ENCODE results near the gene HMGA1. TPM values are rescaled to one million over a fixed set of nuclear protein-coding genes. Genes with fewer than 3 reads are reported as not detected.

HMGA1 gene
- polyA plus RNA-seq, 1 of the 3 experiments (the other 2 are of a cell fraction), result 433 TPM

DNA sequence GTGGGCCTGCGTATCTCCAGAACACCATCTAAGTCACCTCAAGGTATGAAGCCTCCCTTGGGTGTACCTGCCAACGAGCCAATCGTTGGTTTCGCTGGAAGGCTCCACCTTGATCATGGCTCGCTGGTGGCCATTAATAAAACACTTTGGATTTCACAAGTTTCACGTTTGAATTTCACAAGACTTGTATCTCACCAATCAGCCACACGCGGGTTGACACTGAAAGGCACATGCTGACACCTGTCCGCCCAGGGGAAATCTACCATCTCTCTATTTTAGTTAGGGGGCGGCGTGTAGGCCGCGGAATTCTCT, 586 bp upstream of the HMGA1 start (continued):
- TF ChIP-seq, protein P1, sequence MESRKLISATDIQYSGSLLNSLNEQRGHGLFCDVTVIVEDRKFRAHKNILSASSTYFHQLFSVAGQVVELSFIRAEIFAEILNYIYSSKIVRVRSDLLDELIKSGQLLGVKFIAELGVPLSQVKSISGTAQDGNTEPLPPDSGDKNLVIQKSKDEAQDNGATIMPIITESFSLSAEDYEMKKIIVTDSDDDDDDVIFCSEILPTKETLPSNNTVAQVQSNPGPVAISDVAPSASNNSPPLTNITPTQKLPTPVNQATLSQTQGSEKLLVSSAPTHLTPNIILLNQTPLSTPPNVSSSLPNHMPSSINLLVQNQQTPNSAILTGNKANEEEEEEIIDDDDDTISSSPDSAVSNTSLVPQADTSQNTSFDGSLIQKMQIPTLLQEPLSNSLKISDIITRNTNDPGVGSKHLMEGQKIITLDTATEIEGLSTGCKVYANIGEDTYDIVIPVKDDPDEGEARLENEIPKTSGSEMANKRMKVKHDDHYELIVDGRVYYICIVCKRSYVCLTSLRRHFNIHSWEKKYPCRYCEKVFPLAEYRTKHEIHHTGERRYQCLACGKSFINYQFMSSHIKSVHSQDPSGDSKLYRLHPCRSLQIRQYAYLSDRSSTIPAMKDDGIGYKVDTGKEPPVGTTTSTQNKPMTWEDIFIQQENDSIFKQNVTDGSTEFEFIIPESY (IDR thresholded peaks at IDR 0.05; ENCODE audit: borderline replicate concordance, low read depth), result no peak
- no peak for TF ChIP-seq NFIC (IDR thresholded peaks at IDR 0.05; ENCODE audit: borderline replicate concordance)

DNA sequence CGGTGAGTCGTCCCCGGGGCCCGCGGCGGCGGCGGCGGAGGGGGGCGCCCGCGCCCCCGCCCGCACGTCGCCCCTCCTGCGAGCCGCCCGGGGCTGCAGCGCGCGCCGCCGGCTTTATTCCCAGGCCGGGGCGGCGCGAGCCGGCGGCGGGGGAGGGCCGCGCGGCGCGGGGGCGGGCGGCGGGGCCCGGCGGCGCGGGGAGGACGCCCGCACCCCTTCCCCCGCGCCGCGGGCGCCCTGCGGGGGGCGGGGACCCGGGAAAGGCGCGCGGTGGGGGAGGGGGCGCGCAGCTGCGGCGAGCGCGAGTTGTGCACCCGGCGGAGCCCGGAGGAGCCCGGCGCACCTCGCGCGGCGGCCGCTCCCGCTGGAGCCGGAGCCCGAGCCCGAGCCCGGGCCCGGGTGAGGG, 646 bp downstream of the HMGA1 start:
- POLR2A ChIA-PET, result interaction anchor here (0.6 to 1.7 kb wide), 6 partner anchors 9 to 189 kb away, joined by 3 to 15 read pairs (median 3); no protein-coding TSS in a partner anchor
- H3K4me1 ChIP-seq (ENCODE audit: control insufficient read depth in 1 of 2, insufficient read depth in 2 of 2, low read depth in 1 of 2, low read length in 1 of 2), result peaks cover 9 to 28% of the 10 kb centered on the region in 2 experiments
- H3K9me3 ChIP-seq, result no peaks in the 10 kb centered on the region
- TF ChIP-seq MEF2A (IDR thresholded peaks at IDR 0.05; ENCODE audit: borderline replicate concordance, low read depth), result no peak
- TF ChIP-seq SIN3A (IDR thresholded peaks at IDR 0.05; ENCODE audit: borderline replicate concordance, low read depth, low read length), result no peak
- TF ChIP-seq RFX5 (IDR thresholded peaks at IDR 0.05; ENCODE audit: low read length), result no peak
- TF ChIP-seq, protein P2, sequence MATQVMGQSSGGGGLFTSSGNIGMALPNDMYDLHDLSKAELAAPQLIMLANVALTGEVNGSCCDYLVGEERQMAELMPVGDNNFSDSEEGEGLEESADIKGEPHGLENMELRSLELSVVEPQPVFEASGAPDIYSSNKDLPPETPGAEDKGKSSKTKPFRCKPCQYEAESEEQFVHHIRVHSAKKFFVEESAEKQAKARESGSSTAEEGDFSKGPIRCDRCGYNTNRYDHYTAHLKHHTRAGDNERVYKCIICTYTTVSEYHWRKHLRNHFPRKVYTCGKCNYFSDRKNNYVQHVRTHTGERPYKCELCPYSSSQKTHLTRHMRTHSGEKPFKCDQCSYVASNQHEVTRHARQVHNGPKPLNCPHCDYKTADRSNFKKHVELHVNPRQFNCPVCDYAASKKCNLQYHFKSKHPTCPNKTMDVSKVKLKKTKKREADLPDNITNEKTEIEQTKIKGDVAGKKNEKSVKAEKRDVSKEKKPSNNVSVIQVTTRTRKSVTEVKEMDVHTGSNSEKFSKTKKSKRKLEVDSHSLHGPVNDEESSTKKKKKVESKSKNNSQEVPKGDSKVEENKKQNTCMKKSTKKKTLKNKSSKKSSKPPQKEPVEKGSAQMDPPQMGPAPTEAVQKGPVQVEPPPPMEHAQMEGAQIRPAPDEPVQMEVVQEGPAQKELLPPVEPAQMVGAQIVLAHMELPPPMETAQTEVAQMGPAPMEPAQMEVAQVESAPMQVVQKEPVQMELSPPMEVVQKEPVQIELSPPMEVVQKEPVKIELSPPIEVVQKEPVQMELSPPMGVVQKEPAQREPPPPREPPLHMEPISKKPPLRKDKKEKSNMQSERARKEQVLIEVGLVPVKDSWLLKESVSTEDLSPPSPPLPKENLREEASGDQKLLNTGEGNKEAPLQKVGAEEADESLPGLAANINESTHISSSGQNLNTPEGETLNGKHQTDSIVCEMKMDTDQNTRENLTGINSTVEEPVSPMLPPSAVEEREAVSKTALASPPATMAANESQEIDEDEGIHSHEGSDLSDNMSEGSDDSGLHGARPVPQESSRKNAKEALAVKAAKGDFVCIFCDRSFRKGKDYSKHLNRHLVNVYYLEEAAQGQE (IDR thresholded peaks at IDR 0.05; ENCODE audit: low read depth, low read length), result no peak
- no peak for TF ChIP-seq RCOR1 (IDR thresholded peaks at IDR 0.05; ENCODE audit: low read length)
- TF ChIP-seq EP300 (IDR thresholded peaks at IDR 0.05; ENCODE audit: borderline replicate concordance in 1 of 2, low read depth in 1 of 2, low read length in 1 of 2), result no peak
- no peak for TF ChIP-seq NFIC (IDR thresholded peaks at IDR 0.05; ENCODE audit: borderline replicate concordance)
- TF ChIP-seq RXRA (IDR thresholded peaks at IDR 0.05; ENCODE audit: borderline replicate concordance, low read depth), result no peak
- TF ChIP-seq, protein P3, sequence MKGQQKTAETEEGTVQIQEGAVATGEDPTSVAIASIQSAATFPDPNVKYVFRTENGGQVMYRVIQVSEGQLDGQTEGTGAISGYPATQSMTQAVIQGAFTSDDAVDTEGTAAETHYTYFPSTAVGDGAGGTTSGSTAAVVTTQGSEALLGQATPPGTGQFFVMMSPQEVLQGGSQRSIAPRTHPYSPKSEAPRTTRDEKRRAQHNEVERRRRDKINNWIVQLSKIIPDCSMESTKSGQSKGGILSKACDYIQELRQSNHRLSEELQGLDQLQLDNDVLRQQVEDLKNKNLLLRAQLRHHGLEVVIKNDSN (IDR thresholded peaks at IDR 0.05; ENCODE audit: borderline replicate concordance, low read depth), result no peak
- no peak for TF ChIP-seq TEAD4 (IDR thresholded peaks at IDR 0.05; ENCODE audit: borderline replicate concordance, insufficient read depth)
- TF ChIP-seq, protein P4, sequence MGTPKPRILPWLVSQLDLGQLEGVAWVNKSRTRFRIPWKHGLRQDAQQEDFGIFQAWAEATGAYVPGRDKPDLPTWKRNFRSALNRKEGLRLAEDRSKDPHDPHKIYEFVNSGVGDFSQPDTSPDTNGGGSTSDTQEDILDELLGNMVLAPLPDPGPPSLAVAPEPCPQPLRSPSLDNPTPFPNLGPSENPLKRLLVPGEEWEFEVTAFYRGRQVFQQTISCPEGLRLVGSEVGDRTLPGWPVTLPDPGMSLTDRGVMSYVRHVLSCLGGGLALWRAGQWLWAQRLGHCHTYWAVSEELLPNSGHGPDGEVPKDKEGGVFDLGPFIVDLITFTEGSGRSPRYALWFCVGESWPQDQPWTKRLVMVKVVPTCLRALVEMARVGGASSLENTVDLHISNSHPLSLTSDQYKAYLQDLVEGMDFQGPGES (IDR thresholded peaks at IDR 0.05; ENCODE audit: low read depth, low read length), result no peak
- no peak for TF ChIP-seq TCF12 (IDR thresholded peaks at IDR 0.05)
- TF ChIP-seq TAF1 (IDR thresholded peaks at IDR 0.05; ENCODE audit: borderline replicate concordance, low read depth, low read length), result no peak
- TF ChIP-seq FOXJ3 (CRISPR knock-in tag; IDR thresholded peaks at IDR 0.05), result no peak
- TF ChIP-seq, protein P1 (IDR thresholded peaks at IDR 0.05; ENCODE audit: borderline replicate concordance, low read depth), result no peak
- TF ChIP-seq POLR2AphosphoS5 (IDR thresholded peaks at IDR 0.05; ENCODE audit: low read depth, low read length), result no peak
- TF ChIP-seq FOXM1 (IDR thresholded peaks at IDR 0.05; ENCODE audit: low read depth), result no peak
- peak overlapping the region; percentile 76; the same call in 1 of the 2 replicates for H2AFZ ChIP-seq (ENCODE audit: low read depth)
- H3K27me3 ChIP-seq (ENCODE audit: insufficient read depth), result no peaks in the 10 kb centered on the region
- peaks cover 30% of the 10 kb centered on the region for H3K79me2 ChIP-seq (ENCODE audit: insufficient read depth)
- CTCF ChIA-PET, result interaction anchor here (0.8 to 2.0 kb wide), 6 partner anchors 9 to 290 kb away, joined by 4 to 18 read pairs (median 4); no protein-coding TSS in a partner anchor
- H3K9me2 ChIP-seq, result no peaks in the 10 kb centered on the region
- no peaks in the 10 kb centered on the region for H4K20me1 ChIP-seq (ENCODE audit: insufficient read depth)
- H3F3A ChIP-seq (replicated peaks; ENCODE audit: insufficient read depth), result peaks cover 34% of the 10 kb centered on the region
- H3K9ac ChIP-seq, result peak overlapping the region; percentile 95
- peaks cover 9 to 17% of the 10 kb centered on the region in 2 experiments for H3K36me3 ChIP-seq (replicated peaks in 1 of 2; ENCODE audit: control insufficient read depth in 1 of 2, insufficient read depth in 2 of 2, low read length in 1 of 2)
- H3K4me2 ChIP-seq, result peak overlapping the region; percentile 81
- peak; percentile 87 for DNase-seq
- no CpG with 5 or more reads among the region's 78 CpGs for WGBS (ENCODE audit: low lambda C conversion rate)
- H3K4me3 ChIP-seq (ENCODE audit: low read depth in 2 of 2, low read length in 1 of 2), result peak overlapping the region; percentile 80 to 82
- peak overlapping the region; percentile 72 to 85 for H3K27ac ChIP-seq (ENCODE audit: low read depth in 2 of 2, low read length in 1 of 2)
